ENCODE measurements around the gene TMEM204.

Gene TMEM204

DNA sequence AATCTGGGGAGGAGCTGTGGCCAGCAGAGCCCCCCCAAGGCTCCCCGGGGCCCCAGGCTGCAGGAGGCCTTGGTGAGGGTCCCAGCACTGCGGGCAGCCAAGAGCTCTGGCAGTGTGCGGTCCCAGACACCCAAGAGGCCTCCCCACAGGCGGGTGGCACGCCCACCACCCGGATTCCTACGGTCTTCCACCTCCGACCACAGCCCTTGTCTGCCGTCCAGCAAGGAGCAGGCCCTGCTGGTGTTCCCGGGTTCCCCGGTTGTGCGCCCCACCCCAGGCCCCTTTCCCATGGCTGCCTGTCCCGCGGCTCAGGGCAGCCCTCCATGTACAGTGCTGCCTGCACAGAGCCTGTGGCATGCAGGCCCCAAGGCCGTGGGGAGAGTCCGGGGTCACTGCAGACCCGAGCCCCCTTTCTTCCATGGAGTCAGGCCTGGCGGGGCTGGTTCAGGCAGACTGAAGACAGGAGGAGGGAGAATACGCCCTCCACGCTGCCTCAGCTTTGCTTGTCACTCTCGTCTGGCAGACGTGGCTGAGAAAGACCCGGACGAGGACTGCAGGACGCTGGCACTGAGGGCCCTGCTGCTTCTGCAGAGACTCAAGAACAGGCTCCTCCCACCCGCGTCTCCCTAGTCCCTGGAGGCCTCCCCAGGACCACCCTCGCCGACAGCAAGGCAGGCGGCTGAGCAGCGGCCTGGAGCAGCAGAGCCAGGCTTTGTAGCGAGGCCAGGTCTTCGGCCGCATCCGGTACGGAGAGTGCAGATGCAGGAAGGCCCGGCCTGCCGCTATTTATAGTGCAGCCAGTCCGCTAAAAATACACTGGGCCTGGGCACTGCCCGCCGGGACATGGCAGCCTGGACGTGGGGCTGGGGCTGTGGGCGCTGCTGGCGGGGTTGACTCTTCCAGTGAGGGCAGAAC is 23.9 kb upstream of the TMEM204 start:
- Histone ChIP-seq H3K9ac (ENCODE audit: low read length in 2 of 2) (no peak overlapping the region), H3K36me3 (ENCODE audit: control insufficient read depth in 2 of 2, insufficient read depth in 2 of 2, low read length in 2 of 2) (peaks cover 3 to 5% of the 10 kb centered on the region in 2 donors), H3K9me3 (ENCODE audit: control insufficient read depth in 2 of 2, low read length in 2 of 2) (peaks cover 0 to 3% of the 10 kb centered on the region in 2 donors), H3K27me3 (ENCODE audit: control insufficient read depth in 1 of 2, insufficient read depth in 2 of 2, low read length in 2 of 2) (no peaks in the 10 kb centered on the region), H3K4me3 (ENCODE audit: low read length in 2 of 2) (peak overlapping the region in 1 of 2 donors; percentile 15), H3K4me1 (ENCODE audit: control insufficient read depth, insufficient read depth, low read length) (peaks cover 22% of the 10 kb centered on the region), H3K27ac (ENCODE audit: low read length) (peak overlapping the region; percentile 31)

DNA sequence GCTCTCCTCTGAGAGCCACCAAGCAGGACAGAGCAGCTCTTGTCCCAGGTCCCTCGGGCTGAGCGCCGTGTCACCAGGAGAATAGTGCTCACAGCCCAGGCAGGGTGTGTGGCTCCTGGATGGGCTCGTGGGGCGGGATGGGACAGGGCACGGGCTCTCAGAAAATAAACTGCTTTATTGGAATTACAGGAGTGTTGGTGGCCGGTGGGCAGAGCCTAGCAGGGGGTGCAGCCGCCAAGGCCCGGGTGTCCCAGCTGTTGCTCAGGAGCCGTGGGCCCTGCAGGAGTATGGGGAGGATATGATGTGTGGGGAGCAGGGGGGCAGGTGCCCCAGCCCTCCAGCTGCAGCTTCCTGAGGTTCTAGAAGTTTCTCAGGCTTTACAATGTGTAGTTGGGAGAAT is 23.2 kb upstream of the TMEM204 start:
- peaks cover 0 to 3% of the 10 kb centered on the region in 2 donors for H3K9me3 ChIP-seq (ENCODE audit: control insufficient read depth in 2 of 2, low read length in 2 of 2)
- peak overlapping the region; percentile 18 for H3K27ac ChIP-seq (ENCODE audit: low read length)
- peak overlapping the region in 1 of 2 donors; percentile 15 for H3K4me3 ChIP-seq (ENCODE audit: low read length in 2 of 2)
- peaks cover 22% of the 10 kb centered on the region for H3K4me1 ChIP-seq (ENCODE audit: control insufficient read depth, insufficient read depth, low read length)
- peaks cover 3% of the 10 kb centered on the region in 2 donors for H3K36me3 ChIP-seq (ENCODE audit: control insufficient read depth in 2 of 2, insufficient read depth in 2 of 2, low read length in 2 of 2)
- H3K9ac ChIP-seq (ENCODE audit: low read length in 2 of 2): no peak overlapping the region
- H3K27me3 ChIP-seq (ENCODE audit: control insufficient read depth in 1 of 2, insufficient read depth in 2 of 2, low read length in 2 of 2): no peaks in the 10 kb centered on the region

DNA sequence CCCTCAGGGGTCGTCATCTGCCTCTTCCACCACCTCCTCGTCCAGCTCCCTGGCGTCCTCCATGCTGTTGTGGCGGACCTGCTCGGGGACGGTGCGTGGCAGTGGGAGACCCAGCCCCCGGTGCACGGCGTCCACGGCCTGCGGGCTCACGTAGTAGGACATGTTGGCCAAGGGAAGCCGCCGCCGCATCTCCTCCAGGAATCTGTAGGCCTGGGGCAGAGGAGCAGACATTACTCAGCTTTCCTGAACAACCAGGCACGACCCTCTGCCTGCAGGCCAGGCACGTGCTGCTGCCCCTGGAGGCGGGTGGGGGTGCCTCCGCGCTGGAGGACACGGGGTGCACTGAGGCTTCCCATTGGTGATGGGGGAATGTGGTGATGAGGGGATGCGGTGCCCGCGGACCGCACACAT is 22.5 kb upstream of the TMEM204 start:
- Histone ChIP-seq H3K4me3 (ENCODE audit: low read length in 2 of 2) (no peak overlapping the region), H3K9ac (ENCODE audit: low read length in 2 of 2) (no peak overlapping the region), H3K27ac (ENCODE audit: low read length) (no peak overlapping the region), H3K36me3 (ENCODE audit: control insufficient read depth in 2 of 2, insufficient read depth in 2 of 2, low read length in 2 of 2) (peaks cover 3% of the 10 kb centered on the region in 2 donors), H3K27me3 (ENCODE audit: control insufficient read depth in 1 of 2, insufficient read depth in 2 of 2, low read length in 2 of 2) (no peaks in the 10 kb centered on the region), H3K4me1 (ENCODE audit: control insufficient read depth, insufficient read depth, low read length) (peaks cover 22% of the 10 kb centered on the region), H3K9me3 (ENCODE audit: control insufficient read depth in 2 of 2, low read length in 2 of 2) (peaks cover 0 to 3% of the 10 kb centered on the region in 2 donors)

DNA sequence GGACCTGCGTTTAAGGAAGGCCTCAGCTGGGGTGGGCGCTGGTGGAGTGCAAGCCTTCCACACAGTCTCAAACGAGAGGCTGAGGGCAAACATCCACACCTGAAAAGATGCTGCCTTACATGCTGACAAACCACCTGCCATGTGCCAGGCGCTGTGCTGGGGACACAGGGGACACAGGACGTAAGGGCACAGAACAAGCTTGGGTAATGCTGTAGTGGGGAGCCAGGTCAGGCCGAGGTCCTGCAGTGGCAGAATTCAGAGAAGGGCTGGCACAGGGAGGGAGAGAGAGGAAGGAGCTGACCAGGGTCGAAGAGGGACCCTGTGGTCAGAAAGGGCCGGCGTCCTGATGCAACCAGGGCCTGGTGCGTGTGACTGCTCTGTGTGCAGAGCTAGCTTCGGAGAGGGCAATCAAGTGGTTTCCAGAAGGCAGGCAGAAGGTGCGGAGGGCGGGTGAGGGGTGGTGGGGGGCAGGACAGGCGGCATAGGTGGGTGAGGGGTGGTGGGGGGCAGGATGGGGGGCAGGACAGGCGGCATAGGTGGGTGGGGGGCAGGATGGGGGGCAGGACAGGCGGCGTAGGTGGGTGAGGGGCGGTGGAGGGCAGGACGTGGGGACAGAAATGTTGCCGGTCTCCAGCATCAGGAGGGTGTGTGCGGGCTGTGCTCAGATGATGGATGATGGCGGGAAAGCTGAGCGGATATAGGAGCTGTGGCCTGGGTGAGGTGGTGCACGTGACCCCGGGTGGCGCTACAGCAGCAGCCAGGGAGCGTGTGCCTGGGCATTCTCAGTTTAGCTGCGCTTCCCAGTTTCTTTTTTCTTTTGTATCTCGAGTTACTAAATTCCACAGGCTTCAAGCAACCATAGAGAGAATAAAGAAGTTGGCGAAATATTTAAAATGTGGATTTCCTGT is 21.6 kb upstream of the TMEM204 start:
- Histone ChIP-seq H3K4me3 (ENCODE audit: low read length in 2 of 2) (no peak overlapping the region), H3K9me3 (ENCODE audit: control insufficient read depth in 2 of 2, low read length in 2 of 2) (peaks cover 0 to 3% of the 10 kb centered on the region in 2 donors), H3K36me3 (ENCODE audit: control insufficient read depth in 2 of 2, insufficient read depth in 2 of 2, low read length in 2 of 2) (peaks cover 0 to 3% of the 10 kb centered on the region in 2 donors), H3K27ac (ENCODE audit: low read length) (no peak overlapping the region), H3K9ac (ENCODE audit: low read length in 2 of 2) (no peak overlapping the region), H3K4me1 (ENCODE audit: control insufficient read depth, insufficient read depth, low read length) (peaks cover 22% of the 10 kb centered on the region), H3K27me3 (ENCODE audit: control insufficient read depth in 1 of 2, insufficient read depth in 2 of 2, low read length in 2 of 2) (no peaks in the 10 kb centered on the region)

DNA sequence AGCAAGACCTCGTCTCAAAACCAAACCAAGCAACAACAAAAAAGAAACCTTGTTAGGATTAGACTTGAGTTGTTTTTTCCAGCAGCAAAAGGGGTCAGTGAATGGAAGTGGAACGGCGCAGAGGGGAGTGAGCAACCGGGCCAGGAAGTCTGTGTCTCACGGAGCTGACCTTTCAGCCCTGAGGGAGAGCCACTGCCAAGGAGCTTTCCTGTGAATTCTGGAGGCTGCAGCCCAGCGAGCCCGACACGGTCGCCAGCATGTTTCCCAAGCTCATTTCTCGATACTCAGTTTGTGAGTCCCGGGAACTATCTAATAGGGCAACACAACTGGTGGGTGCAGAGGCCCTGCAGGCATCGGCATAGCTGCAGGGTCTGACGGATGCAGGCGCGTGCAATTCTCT is 20.7 kb upstream of the TMEM204 start:
- H3K27me3 ChIP-seq (ENCODE audit: control insufficient read depth in 1 of 2, insufficient read depth in 2 of 2, low read length in 2 of 2): no peaks in the 10 kb centered on the region
- peaks cover 0 to 3% of the 10 kb centered on the region in 2 donors for H3K9me3 ChIP-seq (ENCODE audit: control insufficient read depth in 2 of 2, low read length in 2 of 2)
- peaks cover 0 to 3% of the 10 kb centered on the region in 2 donors for H3K36me3 ChIP-seq (ENCODE audit: control insufficient read depth in 2 of 2, insufficient read depth in 2 of 2, low read length in 2 of 2)
- no peak overlapping the region for H3K4me3 ChIP-seq (ENCODE audit: low read length in 2 of 2)
- no peak overlapping the region for H3K9ac ChIP-seq (ENCODE audit: low read length in 2 of 2)
- peaks cover 22% of the 10 kb centered on the region for H3K4me1 ChIP-seq (ENCODE audit: control insufficient read depth, insufficient read depth, low read length)
- H3K27ac ChIP-seq (ENCODE audit: low read length): no peak overlapping the region

DNA sequence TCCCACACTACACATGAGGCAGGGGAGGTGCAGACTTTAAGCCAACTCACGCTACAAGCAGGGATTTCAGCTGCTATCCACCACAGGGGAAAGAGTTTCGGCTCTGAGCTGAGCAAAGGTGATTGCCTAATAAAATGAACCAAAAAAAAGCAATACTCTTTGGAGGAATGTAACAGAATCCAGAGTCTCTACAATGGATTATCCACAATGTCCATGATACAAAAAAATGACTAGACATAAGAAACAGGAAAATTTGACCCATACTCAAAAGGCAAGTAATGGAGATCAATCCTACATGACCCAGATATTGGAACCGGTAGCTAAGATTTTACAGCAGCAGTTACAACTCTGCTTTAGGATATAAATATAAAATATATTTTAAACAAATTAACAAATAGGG is 19.0 kb upstream of the TMEM204 start:
- H3K27ac ChIP-seq (ENCODE audit: low read length): no peak overlapping the region
- no peak overlapping the region for H3K9ac ChIP-seq (ENCODE audit: low read length in 2 of 2)
- H3K36me3 ChIP-seq (ENCODE audit: control insufficient read depth in 2 of 2, insufficient read depth in 2 of 2, low read length in 2 of 2): peaks cover 3 to 4% of the 10 kb centered on the region in 2 donors
- H3K9me3 ChIP-seq (ENCODE audit: control insufficient read depth in 2 of 2, low read length in 2 of 2): peaks cover 0 to 3% of the 10 kb centered on the region in 2 donors
- no peak overlapping the region for H3K4me3 ChIP-seq (ENCODE audit: low read length in 2 of 2)
- peaks cover 10% of the 10 kb centered on the region for H3K4me1 ChIP-seq (ENCODE audit: control insufficient read depth, insufficient read depth, low read length)
- H3K27me3 ChIP-seq (ENCODE audit: control insufficient read depth in 1 of 2, insufficient read depth in 2 of 2, low read length in 2 of 2): no peaks in the 10 kb centered on the region

DNA sequence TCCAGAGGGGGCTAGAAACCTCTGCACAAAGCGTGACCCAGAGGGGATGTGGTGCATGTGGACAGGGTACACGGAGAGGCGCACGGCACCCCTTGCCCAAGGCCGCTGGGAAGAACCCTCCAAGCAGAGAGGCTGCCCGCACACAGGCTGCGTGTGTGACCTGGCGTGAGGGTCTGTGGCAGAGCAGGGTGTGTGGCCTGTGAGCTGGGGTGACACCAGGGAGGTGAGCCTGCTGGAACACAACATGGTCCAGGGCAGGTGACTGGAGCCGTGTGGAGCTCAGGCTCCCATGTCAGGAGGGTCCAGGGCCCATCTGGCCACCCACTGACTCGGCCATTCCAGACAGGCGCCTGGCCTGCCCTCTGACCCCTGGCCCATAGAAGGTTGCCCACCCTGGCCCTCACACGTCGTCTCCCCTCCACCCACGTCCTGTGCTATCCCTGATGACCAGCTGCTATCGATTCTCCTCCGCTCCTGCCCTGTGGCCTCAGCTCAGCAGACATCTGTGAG is 14.8 kb upstream of the TMEM204 start:
- Histone ChIP-seq H3K27ac (ENCODE audit: low read length) (no peak overlapping the region), H3K4me1 (ENCODE audit: control insufficient read depth, insufficient read depth, low read length) (no peaks in the 10 kb centered on the region), H3K36me3 (ENCODE audit: control insufficient read depth in 2 of 2, insufficient read depth in 2 of 2, low read length in 2 of 2) (peaks cover 8 to 21% of the 10 kb centered on the region in 2 donors), H3K9me3 (ENCODE audit: control insufficient read depth in 2 of 2, low read length in 2 of 2) (peaks cover 0 to 3% of the 10 kb centered on the region in 2 donors), H3K27me3 (ENCODE audit: control insufficient read depth in 1 of 2, insufficient read depth in 2 of 2, low read length in 2 of 2) (no peaks in the 10 kb centered on the region), H3K4me3 (ENCODE audit: low read length in 2 of 2) (no peak overlapping the region), H3K9ac (ENCODE audit: low read length in 2 of 2) (no peak overlapping the region)

DNA sequence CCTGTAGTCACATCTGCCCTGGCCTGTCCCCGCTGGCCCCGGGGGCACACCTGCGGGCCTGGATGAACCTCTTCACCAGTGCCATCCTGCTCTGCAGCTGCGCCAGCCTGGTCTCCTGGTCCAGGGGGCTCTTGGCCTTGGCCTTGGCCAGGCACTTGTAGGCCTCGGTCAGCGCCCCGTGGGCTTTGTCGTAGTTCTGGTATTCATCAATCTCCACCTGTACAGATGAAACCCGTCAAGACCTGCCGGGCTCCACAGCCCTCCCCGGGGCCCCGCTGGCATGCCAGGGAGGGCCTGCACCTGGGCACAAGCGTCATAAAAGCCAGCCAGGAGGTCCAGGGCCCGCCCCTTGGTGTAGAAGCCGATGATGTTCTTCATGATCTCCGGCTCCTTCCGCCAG is 13.6 kb upstream of the TMEM204 start:
- Histone ChIP-seq H3K4me1 (ENCODE audit: control insufficient read depth, insufficient read depth, low read length) (no peaks in the 10 kb centered on the region), H3K4me3 (ENCODE audit: low read length in 2 of 2) (no peak overlapping the region), H3K9me3 (ENCODE audit: control insufficient read depth in 2 of 2, low read length in 2 of 2) (no peaks in the 10 kb centered on the region), H3K9ac (ENCODE audit: low read length in 2 of 2) (no peak overlapping the region), H3K27ac (ENCODE audit: low read length) (no peak overlapping the region), H3K36me3 (ENCODE audit: control insufficient read depth in 2 of 2, insufficient read depth in 2 of 2, low read length in 2 of 2) (peaks cover 5 to 22% of the 10 kb centered on the region in 2 donors), H3K27me3 (ENCODE audit: control insufficient read depth in 1 of 2, insufficient read depth in 2 of 2, low read length in 2 of 2) (no peaks in the 10 kb centered on the region)

DNA sequence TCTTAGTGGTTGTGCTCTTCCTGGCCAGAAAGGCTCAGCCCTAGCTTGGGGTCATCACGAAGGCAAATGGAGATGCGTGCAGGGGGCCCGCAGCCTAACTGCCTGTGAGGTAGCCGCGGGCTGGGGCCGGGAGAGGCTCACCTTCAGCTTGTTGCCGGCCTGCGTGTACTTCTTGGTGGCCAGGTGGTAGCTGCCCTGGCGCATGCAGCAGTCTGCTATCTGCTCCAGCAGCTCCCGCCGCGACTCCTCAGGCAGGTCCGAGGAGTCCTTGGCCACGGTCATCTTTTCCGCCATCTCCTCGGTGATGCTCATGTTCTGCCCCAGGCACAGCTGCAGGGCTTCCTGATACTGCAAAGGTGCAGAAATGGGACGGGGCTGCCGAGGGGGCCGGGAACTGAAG is 13.0 kb upstream of the TMEM204 start:
- Histone ChIP-seq H3K27me3 (ENCODE audit: control insufficient read depth in 1 of 2, insufficient read depth in 2 of 2, low read length in 2 of 2) (no peaks in the 10 kb centered on the region), H3K27ac (ENCODE audit: low read length) (no peak overlapping the region), H3K9me3 (ENCODE audit: control insufficient read depth in 2 of 2, low read length in 2 of 2) (no peaks in the 10 kb centered on the region), H3K4me3 (ENCODE audit: low read length in 2 of 2) (no peak overlapping the region), H3K9ac (ENCODE audit: low read length in 2 of 2) (no peak overlapping the region), H3K36me3 (ENCODE audit: control insufficient read depth in 2 of 2, insufficient read depth in 2 of 2, low read length in 2 of 2) (peaks cover 5 to 22% of the 10 kb centered on the region in 2 donors), H3K4me1 (ENCODE audit: control insufficient read depth, insufficient read depth, low read length) (no peaks in the 10 kb centered on the region)

DNA sequence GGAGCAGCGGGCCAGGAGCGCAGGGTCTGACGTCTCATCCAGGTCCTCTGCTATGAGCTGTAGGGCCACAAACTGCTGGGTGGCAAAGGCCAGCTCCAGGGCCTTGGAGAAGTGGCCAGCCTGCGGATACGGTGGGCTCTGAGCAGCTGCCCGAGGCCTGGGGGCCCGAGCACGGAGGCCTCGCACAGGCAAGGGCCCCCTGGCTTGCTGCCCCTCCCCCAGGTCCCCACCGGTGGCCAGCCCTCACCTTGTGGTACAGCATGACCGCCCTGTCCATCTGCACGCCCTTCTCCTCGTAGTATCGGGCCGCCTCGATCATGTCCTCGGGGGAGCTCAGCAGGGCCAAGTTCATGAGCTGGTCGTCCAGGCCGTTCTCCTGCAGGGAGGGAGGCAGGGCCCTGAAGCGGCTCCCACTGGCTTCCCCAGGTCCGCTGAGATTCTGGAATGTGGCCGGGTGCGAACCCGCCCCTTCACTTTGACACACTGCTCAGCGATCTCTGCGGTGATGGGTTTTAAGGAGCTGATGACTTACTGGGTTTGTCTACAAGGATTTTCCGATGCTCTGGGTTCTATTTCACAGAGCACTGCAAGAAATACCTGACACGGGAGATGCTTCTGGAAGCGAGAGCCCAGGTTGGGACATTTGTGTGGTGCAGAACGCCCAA is 9.8 kb upstream of the TMEM204 start:
- no peaks in the 10 kb centered on the region for H3K9me3 ChIP-seq (ENCODE audit: control insufficient read depth in 2 of 2, low read length in 2 of 2)
- no peak overlapping the region for H3K4me3 ChIP-seq (ENCODE audit: low read length in 2 of 2)
- H3K27me3 ChIP-seq (ENCODE audit: control insufficient read depth in 1 of 2, insufficient read depth in 2 of 2, low read length in 2 of 2): no peaks in the 10 kb centered on the region
- peaks cover 5 to 19% of the 10 kb centered on the region in 2 donors for H3K36me3 ChIP-seq (ENCODE audit: control insufficient read depth in 2 of 2, insufficient read depth in 2 of 2, low read length in 2 of 2)
- peaks cover 2% of the 10 kb centered on the region for H3K4me1 ChIP-seq (ENCODE audit: control insufficient read depth, insufficient read depth, low read length)
- H3K9ac ChIP-seq (ENCODE audit: low read length in 2 of 2): no peak overlapping the region
- no peak overlapping the region for H3K27ac ChIP-seq (ENCODE audit: low read length)
